22Rv1 (cell line): ENCODE results near the gene KCNT1.

ENCODE experiments used
- CTCF ChIP-seq: fragments of 450-650 bp; IDR thresholded peaks from 2 replicates; pipeline ENCODE4 v1.5.1; 2017; ENCODE audit warnings: mild to moderate bottlenecking
- ZFX ChIP-seq: fragments of 450-650 bp; IDR thresholded peaks from 2 replicates; pipeline ENCODE4 v1.6.1; 2017; ENCODE audit warnings: antibody characterized with exemption, borderline replicate concordance

- TF ChIP-seq CTCF (no peak), ZFX (no peak)
Observed at GRCh38 chr9:135840539-135840938, 138.6 kb downstream of the KCNT1 start.
